NCI-H2107 treated with DMSO at 0.1 percent for 48 hours (cell line): ENCODE measurements around the gene NDOR1.

Source experiments
- DNase-seq: peaks from one replicate; lab custom pipeline; 2025; ENCODE audit not compliant: unreplicated experiment; lab: John Stamatoyannopoulos, UW

NDOR1 gene

DNA sequence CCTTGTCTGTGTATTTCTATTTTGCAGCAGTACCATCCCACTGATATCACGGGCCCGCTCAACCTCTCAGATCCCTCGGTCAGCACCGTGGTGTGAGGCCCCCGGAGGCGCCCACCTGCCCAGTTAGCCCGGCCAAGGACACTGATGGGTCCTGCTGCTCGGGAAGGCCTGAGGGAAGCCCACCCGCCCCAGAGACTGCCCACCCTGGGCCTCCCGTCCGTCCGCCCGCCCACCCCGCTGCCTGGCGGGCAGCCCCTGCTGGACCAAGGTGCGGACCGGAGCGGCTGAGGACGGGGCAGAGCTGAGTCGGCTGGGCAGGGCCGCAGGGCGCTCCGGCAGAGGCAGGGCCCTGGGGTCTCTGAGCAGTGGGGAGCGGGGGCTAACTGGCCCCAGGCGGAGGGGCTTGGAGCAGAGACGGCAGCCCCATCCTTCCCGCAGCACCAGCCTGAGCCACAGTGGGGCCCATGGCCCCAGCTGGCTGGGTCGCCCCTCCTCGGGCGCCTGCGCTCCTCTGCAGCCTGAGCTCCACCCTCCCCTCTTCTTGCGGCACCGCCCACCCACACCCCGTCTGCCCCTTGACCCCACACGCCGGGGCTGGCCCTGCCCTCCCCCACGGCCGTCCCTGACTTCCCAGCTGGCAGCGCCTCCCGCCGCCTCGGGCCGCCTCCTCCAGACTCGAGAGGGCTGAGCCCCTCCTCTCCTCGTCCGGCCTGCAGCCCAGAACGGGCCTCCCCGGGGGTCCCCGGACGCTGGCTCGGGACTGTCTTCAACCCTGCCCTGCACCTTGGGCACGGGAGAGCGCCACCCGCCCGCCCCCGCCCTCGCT is 37.5 kb upstream of the NDOR1 start:
- DNase-seq, result no peak

DNA sequence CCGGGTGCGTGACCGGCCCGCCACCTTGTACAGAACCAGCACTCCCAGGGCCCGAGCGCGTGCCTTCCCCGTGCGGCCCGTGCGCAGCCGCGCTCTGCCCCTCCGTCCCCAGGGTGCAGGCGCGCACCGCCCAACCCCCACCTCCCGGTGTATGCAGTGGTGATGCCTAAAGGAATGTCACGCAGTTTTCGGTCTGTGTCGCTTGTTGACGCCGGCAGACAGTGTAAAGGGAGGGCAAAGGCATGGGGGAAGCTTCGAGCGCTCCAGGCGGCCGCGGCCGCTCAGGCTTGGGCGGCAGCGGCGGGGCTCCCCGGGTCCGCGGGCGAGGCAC is 37.0 kb upstream of the NDOR1 start:
- DNase-seq, result no peak

DNA sequence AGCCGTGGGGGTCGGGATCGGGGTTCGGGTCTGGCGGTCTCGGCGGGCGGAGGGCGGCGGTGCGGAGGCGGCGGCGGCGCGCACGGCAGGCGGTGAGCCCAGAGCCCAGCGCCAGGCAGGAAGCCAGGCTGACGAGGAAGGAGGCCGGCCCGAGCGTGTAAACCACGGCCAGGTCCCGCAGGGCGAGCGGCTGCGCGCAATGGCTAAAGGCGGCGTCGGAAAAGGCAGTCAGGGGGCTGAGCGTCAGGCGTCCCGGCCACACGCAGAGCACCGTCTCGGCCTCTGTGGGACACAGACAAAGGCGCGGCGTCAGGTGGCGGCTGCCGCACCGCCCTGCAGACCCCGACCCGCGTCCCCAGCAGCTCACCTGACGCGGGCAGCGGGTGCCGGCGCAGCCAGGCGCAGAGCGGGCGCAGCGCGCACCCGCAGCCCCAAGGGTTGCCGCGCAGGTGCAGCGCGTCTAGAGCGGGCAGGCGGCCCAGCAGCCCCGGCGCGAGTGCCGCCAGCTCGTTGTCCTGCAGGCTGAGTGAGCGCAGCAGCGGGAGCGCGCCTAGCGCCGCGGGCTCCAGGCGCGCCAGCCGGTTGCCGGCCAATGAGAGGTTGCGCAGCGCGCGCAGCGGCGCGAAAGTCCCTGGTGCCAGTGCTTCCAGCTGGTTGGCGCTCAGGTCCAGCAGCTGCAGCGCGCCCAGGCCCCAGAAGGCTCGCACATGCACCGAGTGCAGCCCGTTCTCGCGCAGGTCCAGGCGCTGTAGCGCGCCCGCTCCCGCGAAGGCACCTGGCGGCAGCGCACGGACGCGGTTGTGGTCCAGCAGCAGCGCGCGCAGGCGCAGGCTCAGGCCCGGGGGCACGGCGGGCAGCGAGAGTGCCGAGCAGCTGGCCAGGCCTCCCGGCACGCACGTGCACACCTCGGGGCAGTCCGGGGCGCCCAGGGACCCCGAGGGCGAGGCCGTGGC is 36.3 kb upstream of the NDOR1 start:
- DNase-seq, result peak; percentile 37

GRCh38 chr9:137169896-137170358 is 35.6 kb upstream of the NDOR1 start, which contains the start of gene LRRC26:
TSS of gene LRRC26 (minus strand) at chr9:137170051. CDS start at chr9:137169943, 108 bp downstream.
- no peak for DNase-seq

DNA sequence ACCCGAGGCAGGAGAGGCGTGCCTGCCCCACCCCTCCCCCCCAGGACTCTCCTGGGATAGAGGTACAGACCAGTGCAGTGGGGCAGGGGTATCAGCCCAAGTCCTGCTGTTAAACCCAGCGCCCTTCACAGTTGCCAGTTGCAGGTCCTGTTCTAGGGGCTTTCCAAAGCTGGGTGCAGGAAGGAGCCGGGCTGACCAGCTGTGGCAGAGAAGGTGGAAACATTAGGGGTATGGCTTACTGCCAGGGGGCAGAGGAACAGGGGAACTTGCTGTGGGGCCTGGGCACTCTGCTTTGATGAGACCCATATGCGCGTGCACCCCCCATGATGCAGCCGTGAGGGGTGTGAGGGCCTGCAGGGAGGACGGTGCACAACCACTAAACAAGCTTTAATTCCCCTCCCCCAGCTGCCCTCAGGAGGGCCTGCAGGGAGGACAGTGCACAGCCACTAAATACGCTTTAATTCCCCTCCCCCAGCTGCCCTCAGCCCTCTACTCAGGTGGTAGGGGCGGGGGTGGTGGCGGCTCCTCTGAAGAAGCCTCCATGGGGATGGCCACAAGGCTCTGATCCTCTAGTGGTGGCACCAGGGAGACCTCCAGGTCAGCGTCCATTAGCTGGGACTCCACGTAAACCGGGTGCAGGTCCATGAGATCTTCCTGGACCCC is 34.9 kb upstream of the NDOR1 start:
- DNase-seq, result no peak

- no peak for DNase-seq
Measured at GRCh38 chr9:137171149-137171900, 34.2 kb upstream of the NDOR1 start.

DNA sequence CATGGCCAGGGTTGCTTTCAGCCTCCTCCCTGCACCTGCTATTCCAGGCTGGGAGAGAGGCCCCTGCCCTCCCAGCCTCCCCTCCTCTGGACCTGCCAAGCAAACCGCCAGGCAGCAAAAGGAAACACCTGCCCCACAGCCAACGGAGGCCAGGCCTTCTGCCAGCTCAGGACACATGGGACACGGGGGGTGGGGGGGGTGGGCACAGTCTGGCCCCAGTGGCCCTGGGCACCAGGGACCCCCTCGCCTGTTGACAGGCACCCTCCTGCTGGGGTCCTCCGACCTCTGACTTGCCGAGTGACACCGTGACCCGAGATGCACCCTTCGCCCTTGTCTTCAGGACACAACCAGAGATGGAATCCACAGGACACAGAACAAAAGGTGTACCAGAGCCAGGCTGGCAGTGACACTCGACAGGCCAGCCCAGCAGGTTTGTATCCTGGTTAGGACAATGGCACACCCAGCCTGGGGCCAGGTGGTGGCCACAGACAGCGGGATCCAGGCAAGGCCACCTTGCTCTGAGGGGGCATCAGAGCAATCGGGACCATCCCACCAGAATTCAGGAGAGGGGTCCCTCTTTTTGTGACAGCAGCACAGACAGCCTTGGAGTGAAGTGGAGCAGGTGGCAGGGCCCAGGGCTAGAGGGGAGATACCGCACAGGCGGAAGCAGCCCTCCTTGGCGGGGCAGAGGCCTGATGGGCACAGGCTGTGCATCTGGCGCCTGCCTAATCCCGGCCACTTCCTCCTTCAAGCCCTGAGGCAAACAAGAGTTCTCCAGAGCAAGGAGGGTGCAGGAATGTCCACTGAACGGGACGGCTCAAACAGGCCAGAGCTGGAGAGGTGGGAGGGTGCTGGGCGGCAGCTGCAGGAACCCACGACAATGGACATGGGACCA is 32.4 kb upstream of the NDOR1 start:
- DNase-seq, result no peak

- DNase-seq, result no peak
Measured at GRCh38 chr9:137173796-137174664, 31.5 kb upstream of the NDOR1 start.

- no peak for DNase-seq
Measured at GRCh38 chr9:137174722-137175293, 30.7 kb upstream of the NDOR1 start.

DNA sequence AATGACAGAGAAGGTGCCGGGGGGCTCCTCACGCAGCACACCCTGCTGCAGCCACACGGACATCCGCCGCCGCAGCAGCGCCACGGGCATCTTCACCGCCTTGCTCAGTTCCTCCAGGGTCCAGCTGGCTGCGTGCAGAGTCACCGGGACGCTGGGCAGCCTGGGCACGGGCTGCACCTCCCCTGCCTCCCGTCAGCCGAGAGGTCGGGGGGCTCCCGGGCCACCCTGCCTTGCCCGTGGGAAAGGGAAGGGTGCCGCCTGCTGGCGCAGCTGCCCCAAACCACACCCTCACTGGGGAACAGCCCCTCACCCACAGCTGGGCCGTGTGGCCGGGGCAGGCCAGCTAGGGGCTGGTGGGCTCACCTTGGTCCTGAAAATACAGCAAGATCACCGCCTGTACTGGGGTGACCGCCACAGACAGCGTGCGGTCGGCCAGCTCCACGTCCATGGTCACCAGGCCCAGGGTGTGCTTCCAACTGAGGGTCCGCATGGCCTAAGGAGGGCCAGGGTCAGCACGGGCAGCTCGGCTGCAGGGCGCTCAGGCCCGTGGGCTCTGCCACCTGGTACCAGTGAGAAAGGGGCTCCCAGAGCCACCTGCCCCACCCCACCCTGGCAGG is 30.0 kb upstream of the NDOR1 start:
- DNase-seq, result no peak

DNA sequence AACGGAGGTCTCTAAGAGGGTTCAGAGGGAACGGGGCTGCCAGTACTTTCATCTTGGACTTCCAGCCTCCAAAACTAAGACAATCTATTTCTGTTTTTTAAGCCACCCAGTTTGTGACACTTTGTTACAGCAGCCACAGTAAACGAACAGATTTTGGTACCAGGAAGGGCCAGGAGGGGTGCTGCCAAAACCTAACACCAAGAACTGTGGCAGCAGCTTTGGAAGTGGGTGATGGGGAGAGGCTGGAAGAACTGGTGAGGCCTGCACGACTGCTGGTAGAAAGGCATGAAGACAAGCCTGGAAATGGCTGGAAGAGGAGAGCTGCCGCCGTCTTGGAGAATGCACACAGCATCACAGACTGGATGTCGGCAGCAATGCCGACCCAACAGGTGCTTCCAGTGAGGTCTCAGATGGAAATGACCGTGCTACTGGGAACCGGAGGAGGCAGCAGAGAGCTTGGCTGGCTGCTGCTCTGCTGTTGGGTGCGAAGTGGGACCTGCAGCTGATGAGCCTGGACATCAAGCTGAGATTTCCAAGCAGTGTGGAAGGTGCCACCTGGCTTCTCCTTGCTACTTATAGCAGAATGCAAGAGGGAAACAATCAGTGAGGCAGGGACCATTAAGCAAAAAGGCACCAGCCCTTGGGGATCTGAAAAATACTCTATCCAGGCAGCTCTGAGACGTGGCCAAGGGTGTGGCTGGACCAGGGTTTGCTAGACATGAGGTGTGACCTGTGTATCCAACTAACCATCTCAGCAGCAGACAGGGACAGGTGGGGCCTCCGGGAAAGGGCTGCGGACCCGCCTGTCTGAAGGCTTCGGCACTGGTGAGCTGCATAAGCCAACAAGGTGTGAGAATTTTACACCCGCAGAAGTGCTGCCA is 29.0 kb upstream of the NDOR1 start:
- no peak for DNase-seq

DNA sequence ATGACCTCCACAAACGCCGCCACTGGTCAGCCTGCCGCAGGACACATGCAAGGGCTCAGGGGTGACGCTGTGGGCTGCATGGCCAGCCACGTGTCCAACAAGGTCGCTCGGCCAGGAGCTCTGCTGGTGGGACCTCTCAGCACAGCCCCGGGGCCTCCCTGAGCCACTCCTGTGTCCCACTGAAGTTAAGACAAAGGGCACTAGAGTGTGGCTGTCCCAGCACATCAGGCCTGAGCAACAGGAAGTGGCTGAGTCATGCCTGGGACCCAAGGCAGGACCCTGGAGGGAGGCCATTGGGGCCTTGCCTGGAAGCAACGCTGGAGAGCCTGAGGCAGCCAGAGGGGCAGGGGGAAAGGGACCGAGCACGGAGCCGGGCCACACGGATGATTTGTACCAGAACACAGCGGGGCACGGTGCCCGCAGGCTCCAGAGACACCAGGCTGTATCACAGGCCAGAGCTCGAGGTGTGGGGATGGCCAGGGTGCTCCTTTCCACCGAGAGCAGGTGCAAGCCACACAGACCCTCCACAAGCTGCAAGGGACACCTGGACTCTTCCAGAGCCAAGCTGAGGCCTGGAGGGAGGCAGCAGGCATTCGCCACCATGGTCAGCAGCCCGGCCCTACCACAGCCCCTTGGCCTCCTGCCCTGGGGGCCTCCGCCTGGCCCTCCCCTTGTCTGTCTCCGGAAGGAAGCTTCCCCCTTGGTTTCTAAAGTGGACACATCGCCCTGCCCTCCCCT is 27.1 kb upstream of the NDOR1 start:
- DNase-seq, result no peak

DNA sequence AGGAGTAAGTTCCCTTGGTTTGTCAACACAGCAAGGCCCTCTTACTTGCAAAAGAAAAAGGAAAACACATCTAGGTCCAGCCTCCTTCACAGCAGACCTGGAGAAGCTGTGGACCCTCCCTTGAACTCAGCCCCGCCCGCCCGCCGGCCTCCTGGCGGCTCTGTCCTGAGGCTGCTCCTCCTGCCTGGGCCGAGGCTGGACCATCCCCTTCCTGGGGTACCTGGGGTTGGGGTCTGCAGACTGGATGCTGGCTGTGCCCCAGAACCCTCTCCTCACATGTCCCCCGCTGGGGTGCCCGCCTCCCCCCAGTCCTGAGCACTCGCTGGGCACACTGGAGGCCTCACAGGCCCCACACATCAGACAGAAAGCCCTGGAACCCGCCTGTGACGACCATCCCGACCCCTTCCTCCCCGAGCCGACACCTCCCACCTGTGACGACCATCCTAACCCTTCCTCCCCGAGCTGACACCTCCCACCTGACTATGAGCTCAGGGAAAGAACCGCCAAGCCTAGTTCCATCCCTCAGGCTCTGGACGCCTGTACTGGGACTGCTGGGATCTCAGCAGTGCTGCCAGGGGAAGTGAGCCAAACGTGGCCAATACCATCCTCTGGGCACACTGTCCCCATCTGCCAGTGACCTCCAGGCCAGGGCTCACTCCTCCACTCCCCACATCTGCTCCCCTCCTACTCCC is 26.4 kb upstream of the NDOR1 start:
- no peak for DNase-seq

DNA sequence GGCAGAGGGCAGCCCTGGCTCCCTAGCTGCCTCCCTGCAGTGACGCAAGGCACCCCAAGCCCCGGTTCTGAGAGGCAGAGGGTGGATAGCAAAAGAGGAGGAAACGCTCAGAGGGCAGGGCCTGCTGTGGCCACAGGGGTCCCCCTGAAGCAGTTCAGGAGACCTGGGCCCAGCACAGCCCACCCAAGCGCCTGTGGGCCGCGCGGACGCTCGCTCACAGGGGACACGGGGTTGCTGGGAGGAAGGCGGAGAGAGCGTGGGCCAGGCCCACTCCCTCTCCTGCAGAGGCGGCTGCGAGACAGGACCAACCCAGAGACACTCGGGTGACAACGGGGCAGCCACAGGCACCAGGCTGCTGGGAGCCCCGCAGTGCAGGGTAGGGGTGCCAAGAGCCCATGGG is 25.7 kb upstream of the NDOR1 start:
- no peak for DNase-seq

- DNase-seq, result no peak
Measured at GRCh38 chr9:137180491-137180890, 25.0 kb upstream of the NDOR1 start.

- DNase-seq, result no peak
Measured at GRCh38 chr9:137181680-137182079, 23.8 kb upstream of the NDOR1 start.
